Erythroblast (primary cell): ENCODE data around the gene S100A11.

Experiments
- GATA1 ChIP-seq: IDR thresholded peaks from 2 replicates; pipeline ENCODE4 v1.6.1; 2011; ENCODE audit warnings: low read depth, mild to moderate bottlenecking, control low read depth, low read length, moderate library complexity
- POLR2A ChIP-seq: IDR thresholded peaks from 2 replicates; pipeline ENCODE4 v1.6.1; 2011; ENCODE audit warnings: mild to moderate bottlenecking, low read length

DNA sequence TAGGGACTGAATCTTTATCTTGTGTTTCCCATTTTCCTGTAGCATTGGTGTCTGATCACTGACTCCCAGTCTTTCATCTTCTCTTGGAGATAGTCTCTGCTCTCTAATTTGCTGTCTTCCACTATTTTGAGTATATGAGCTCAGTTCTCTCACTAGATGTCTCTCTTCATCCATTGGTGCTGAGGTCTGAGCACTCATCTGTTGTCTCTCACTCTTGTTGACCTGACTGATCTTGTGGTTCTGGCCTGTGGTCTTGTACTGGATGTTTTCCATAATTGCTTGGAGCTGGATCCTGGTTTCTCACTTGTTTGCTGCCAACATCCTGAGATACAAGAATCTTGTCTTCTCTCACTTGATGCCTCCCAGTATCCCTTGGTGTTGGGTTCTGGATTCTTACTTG, 25.1 kb upstream of the S100A11 start:
- TF ChIP-seq POLR2A, result no peak
- TF ChIP-seq GATA1, result no peak
